ENCODE data around the gene FAM193A.
"Not testable (repeated sequence)": the region's sequence is repeated elsewhere in the genome, so short reads cannot be mapped to it uniquely, and the experiment has no call there.

FAM193A gene

GRCh38 chr4:2754848-2755819 is 218.7 kb downstream of the FAM193A start:
- DNase-seq, result no peak

GRCh38 chr4:2755821-2756690 is 219.6 kb downstream of the FAM193A start, which contains the start of gene TNIP2:
TSS of gene TNIP2 (minus strand) at chr4:2756336. CDS start at chr4:2756289, 47 bp downstream.
- DNase-seq, result peak; percentile 67

- no peak for DNase-seq
These were observed 220.4 kb downstream of the FAM193A start for GRCh38 chr4:2756691-2757350.

- DNase-seq, result no peak
These were observed 221.0 kb downstream of the FAM193A start for GRCh38 chr4:2757426-2757825.

GRCh38 chr4:2761035-2761923 is 224.8 kb downstream of the FAM193A start:
- no peak for DNase-seq

GRCh38 chr4:2762048-2762447 is 225.6 kb downstream of the FAM193A start:
- DNase-seq, result no peak

GRCh38 chr4:2762486-2763370 is 226.3 kb downstream of the FAM193A start:
- not testable (repeated sequence) for DNase-seq

- DNase-seq, result no peak
These were observed 227.1 kb downstream of the FAM193A start for GRCh38 chr4:2763511-2763967.

GRCh38 chr4:2765832-2766526 is 229.5 kb downstream of the FAM193A start:
- DNase-seq, result no peak

GRCh38 chr4:2767046-2767704 is 230.7 kb downstream of the FAM193A start:
- no peak for DNase-seq

- DNase-seq, result no peak
These were observed 231.2 kb downstream of the FAM193A start for GRCh38 chr4:2767705-2768074.

- no peak for DNase-seq
These were observed 231.7 kb downstream of the FAM193A start for GRCh38 chr4:2768124-2768523.

- DNase-seq, result no peak
These were observed 232.5 kb downstream of the FAM193A start for GRCh38 chr4:2768921-2769336.

GRCh38 chr4:2771264-2771663 is 234.8 kb downstream of the FAM193A start:
- DNase-seq, result no peak

GRCh38 chr4:2780643-2781042 is 244.2 kb downstream of the FAM193A start:
- not testable (repeated sequence) for DNase-seq

- DNase-seq, result no peak
These were observed 245.5 kb downstream of the FAM193A start for GRCh38 chr4:2781911-2782310.
